GM19438 (cell line): ENCODE measurements around the gene COMMD1.
"Not testable (repeated sequence)": the region's sequence is repeated elsewhere in the genome, so short reads cannot be mapped to it uniquely, and the experiment has no call there.

Experiments
- ATAC-seq: cut with Tn5 transposase; IDR thresholded peaks from one replicate; pipeline ENCODE4 v1.9.1; 2021; ENCODE audit warnings: low read depth; ENCODE audit not compliant: unreplicated experiment

Gene COMMD1

DNA sequence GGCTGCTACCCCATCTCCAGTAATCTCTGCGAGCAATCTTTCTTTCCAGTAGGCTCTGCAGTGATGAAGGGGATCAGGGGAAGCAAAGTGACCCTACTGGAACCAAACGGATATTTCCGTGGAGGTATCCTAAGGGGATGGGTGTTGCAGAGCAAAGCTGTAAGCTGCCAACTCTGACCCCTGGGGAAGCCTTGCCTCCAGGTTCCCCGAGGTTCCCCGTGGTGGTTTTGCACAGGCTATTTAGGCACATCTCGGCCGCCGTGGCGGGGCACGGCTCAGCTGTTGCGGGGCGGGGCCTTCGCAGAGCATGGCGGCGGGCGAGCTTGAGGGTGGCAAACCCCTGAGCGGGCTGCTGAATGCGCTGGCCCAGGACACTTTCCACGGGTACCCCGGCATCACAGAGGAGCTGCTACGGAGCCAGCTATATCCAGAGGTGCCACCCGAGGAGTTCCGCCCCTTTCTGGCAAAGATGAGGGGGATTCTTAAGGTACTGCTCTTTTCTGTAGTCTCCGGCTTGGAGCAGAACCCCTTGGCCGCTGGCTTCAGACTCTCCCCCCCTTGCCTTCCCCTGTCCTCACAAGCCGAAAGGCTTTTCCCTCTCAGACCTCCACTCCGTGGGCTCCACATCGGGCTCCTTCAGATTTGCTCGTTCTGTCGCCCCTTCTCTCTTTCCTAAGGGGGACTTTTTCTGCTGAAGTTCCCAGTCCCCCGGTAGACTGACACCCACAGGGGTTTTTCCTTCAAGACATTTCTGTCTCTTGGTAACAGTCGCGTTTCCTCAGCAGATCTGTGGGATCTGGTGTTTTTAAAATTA lies at the start of gene COMMD1:
COMMD1 (plus strand) TSS at position 303 of the 814 bp plus-strand sequence; CDS start at position 308, 5 bp downstream.
- peak; percentile 99 for ATAC-seq

DNA sequence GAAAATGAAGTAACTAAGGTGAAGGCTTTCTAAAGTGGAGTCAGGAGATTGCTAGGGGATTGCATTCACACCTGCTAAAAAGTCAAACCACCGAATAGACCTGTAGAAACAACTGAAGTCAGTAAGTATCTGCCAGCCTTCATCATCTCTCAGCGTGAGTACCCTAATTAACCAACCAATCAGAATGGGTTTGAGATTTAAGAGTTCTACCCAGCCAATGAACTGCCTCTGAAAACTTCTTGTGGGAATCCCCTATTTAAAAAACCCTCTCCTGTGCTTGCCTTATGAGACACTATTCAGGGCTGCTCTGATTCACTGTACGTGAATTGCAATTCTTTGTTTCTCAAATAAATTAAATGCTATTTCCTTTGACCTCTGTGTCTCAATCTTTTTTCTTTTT lies 48.2 kb upstream of the COMMD1 start:
- ATAC-seq: no peak

DNA sequence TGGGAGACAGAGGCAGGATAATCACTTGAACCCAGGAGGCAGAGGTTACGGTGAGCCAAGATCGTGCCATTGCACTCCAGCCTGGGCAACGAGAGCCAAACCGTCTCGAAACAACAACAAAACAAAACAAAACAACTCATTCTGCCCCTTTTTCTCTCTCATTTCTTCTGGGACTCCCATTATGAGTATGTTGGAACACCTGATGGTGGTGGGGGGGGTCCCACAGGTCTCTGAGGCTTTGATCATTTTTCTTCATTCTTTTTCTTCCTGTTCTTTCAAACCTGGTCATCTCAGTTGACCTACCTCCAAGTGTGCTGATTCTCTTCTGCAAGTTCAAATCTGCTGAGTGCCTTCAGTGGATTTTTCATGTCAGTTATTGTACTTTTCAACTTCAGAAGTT lies 43.4 kb upstream of the COMMD1 start:
- ATAC-seq: no peak

DNA sequence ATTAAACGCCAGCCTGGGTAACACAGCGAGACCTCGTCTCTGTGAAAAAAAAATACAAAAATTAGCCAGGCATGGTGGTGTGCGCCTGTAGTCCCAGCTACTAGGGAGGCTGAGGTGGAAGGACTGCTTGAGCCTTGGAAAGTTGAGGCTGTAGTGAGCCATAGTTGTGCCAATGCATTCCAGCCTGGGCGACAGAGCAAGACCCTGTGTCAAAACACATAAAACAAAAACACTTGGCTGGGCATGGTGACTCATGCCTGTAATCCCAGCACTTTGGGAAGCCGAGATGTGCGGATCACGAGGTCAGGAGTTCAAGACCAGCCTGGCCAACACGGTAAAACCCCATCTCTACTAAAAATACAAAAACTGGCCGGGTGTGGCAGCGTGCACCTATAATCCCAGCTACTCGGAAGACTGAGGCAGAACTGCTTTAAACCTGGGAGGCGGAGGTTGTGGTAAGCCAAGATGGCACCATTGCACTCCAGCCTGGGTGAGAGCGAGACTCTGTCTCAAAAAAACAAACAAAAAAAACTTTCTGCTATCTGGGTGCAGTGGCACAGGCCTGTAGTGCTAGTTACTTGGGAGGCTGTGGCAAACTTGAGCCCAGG lies 38.9 kb upstream of the COMMD1 start:
- ATAC-seq: not testable (repeated sequence)

DNA sequence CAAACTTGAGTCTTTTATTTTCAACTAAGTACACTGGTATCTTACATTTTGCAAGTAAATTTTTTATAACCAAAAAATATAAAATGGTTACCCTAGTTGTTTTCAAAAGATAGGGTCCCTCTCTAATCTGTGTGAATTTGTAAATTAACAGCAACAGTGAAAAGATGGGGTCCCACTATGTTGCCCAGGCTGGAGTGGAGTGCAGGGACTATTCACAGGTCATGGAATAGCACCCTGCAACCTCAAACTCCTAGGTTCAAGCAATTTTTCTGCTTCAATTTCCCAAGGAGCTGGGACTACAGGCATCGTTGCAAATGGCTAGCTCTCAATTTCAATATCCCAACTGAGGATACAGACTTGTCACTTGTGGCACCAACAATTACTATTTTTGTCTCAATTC lies 29.1 kb upstream of the COMMD1 start:
- ATAC-seq: no peak

DNA sequence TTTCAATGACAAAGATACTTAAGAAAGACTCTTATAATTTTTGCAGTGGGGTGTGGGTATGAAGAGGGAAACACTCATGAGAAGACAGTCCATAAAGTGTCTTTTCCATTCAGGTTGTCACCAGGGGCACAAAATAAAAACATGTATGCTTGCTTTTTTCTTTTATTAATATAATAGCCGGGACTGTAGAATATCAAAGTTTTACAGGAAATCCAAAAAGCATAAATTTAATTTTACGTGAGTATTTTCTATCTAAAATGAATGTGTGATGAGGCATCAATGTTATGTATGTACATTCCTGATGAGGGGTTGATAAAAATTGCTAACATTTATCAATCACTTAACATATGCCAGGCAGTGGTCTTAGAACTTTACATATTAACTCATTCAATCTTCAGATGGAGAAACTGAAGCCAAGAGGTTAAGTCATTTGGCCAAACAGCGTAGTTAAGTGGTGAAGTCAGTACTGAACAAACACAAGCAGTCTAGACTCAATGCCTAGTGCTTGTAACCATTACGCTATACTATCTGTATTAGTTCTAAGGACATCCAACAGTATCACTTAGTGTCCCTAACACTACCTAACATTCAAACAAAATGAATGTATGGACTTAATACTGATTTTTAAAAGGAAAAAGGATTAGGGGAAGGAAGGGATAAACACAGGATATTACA lies 27.8 kb upstream of the COMMD1 start:
- ATAC-seq: no peak

DNA sequence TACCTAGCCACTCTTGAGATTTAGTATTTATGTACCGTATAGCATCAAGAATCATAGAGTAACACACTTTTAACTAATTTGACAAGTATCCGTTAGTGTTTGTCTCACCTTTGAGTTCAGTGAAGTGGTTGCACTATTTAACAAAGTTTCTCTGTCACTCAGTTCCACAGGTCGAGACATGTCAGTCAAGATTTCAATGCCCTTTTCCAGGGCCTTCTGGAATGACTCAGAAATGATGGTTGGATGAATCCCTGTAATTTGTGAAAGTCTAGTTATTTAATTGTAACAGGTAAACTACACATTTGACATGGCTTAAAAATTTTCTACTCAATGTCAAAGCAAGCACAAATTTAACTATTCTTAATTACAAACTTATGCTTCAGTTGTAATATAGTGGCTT lies 26.7 kb upstream of the COMMD1 start:
- no peak for ATAC-seq

DNA sequence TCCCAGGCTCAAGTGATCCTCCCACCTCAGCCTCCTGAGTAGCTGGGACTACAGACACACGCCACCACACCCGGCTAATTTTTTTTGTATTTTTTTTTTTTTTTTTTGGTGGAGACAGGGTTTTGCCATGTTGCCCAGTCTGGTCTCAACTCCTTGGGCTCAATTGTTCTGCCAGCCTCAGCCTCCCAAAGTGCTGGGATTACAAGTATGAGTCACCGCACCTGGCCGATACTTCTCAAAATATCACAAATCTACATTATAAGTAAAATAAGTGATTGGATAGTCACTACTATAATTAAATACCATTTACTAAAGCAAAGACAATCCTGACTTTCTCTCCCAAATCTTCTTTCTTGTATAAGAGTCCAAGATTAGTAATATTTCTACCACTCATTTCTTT lies 26.1 kb upstream of the COMMD1 start:
- not testable (repeated sequence) for ATAC-seq

DNA sequence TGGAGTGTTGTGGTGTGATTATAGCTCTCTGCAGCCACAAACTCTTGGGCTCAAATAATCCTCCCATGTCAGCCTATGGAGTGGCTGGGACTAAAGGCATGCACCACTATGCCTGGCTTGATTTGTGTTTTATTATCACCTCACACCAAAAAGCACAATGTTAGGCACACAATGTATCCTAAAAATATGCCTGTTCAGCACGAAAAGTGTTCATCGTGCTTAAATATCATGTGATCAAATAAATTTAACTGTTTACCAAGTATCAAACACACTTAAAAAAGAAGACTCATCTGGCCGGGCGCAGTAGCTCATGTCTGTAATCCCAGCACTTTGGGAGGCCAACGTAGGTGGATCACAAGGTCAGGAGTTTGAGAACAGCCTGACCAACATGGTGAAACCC lies 22.6 kb upstream of the COMMD1 start:
- no peak for ATAC-seq

DNA sequence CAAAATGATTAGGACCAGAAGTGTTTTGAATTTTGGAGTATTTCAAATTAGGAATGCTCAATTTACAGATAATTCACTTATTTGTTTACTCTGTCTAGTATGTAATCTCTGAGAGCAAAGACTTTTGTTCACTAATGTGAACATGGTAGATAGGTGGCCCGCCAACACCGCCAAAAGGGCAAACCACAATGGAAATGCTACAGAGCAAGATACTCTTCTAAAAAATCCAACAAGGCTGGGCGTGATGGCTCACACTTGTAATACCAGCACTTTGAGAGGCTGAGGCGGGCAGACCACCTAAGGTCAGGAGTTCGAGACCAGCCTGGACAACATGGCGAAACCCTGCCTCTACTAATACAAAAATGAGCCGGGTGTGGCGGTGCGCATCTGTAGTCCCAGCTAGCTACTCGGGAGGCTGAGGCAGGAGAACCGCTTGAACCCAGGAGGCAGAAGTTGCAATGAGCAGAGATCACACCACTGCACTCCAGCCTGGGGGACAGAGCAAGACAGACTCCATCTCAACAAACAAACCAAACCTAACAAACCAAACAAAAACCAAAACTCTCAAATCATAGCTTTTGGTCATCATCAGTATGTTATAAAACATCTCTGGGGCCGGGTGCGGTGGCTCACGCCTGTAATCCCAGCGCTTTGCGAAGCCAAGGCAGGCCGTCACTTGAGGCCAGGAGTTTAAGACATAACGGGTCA lies 19.4 kb upstream of the COMMD1 start:
- ATAC-seq: no peak

DNA sequence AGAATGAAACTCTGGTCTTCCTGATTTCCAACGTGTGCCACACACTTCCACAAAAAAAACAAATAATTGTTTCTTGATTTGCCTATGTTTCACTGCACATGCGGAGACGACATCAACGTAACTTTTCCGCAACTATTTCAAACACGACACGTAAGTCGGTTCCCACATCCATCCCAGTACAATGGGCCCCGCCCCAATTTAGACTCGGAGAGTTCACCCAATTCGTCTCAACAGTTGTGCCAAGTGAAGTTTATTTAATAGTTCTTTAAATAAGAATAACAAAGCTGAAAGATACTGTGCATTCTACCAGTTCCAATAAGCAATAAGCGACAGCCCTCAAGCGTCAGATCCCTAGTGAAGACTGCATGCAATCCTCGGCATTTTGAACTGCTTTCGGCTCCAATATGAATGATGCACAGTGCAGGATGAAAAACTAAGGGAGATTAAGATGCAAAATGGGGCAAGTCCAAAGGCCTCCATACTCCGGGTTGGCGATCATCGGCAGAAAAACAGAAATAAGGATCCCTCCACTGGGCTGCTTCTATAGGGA lies 17.7 kb upstream of the COMMD1 start:
- no peak for ATAC-seq

DNA sequence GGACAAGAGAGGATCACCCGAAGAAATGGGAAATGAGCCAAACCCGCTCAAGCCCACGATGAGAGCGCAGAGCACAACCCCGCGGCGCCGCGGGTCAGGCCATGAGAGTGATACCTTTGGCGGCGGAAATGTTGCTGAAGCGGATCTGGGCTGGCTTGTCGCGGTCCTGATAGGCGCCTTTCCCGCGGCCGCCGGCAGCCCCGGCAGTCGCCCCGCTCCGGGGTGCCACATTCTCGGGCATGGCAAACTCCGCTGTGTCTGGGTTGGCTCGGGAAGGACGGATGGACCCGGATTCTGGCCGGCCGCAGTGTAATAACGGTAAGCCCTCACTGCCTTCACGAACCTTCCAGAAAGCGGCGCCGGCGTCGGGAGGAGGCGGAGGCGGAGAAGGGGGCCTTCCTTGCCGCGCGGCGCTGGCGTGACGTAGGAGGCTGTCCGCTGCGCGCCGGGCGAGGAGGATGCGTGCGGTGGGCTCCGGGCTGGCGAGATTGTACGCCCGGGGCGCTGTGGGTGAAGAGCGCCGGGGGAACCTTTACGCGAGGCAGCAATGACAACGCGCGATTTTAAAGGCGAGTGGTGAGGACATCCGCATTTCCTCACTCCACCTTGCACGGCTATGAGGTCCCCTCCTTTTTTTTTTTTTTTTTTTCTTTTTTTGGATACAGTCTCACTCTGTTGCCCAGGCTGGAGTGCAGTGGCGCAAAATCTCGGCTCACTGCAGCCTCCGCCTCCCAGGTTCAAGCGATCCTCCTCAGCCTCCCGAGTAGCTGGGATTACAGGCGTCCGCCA lies 17.0 kb upstream of the COMMD1 start, which contains the start of gene CCT4:
CCT4 (minus strand) TSS at position 390 of the 789 bp plus-strand sequence; CDS start at position 241, 149 bp downstream.
- peak; percentile 76 for ATAC-seq

DNA sequence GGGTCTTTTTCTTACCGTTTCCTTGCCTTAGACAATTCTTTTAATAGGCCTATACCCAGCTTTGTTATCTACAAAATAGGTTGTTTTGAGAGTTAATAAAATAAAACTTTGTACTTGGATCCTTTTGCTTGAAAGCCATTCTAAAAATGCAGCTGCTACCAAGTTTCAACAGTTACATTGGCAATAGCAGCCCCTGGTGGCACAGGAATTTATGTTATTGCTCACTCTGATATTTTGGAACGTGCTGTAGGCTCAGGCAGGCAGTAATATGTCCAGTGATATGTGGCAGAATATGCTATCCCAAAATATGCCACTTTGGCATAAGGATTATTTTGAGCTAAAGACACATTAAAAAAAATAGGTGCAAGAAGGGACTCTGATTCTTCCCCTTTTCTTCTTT lies 6.7 kb upstream of the COMMD1 start:
- no peak for ATAC-seq

DNA sequence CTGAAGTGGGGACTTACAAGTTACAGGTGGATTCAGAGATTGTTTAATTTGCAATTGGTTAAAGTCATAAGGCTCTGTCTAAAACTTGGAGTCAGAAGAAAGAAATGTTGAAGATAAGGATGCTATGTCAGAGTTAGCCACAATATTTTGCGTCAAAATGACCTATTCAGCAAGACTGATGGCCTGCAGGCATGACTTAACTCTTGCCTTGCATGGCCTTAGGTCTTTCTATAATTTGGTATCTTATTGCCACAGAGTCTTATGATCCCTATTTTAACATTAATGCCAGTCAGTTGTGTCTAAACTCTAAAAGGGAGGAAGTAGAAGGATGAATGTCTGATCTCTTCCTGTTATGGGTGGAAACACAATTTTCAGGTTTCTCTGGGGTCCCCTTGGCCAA lies 5.2 kb upstream of the COMMD1 start:
- ATAC-seq: no peak

DNA sequence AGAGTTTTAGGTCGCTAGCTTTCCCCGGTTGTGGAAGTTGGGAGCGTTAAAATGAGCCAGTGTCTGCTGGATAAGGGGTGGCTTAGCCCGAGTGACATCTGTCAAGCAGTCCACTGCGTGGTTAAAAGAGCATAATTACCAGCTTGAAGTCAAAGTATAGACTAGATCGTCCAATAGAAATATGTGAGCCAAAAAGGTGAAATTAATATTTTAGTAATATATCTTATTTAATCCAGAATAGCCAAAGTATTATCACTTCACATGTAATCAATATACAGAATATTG lies 654 bp downstream of the COMMD1 start:
- ATAC-seq: peak; percentile 13

DNA sequence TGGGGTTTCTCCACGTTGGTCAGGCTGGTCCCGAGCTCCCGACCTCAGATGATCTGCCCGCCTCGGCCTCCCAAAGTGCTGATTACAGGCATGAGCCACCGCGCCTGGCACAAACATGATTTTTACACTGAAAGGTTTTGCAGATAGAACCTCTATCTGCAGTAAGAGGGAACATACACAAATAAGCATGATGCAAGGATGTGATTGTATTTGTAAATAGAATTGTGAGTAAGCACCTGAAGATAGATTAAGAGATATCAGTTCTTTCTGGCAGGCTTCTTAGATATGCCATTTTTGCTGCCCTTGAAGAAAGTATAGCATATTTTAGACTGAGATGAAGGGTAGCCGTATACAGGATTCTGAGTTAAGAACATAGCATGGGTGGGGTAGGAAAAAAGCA lies 3.6 kb downstream of the COMMD1 start:
- no peak for ATAC-seq

DNA sequence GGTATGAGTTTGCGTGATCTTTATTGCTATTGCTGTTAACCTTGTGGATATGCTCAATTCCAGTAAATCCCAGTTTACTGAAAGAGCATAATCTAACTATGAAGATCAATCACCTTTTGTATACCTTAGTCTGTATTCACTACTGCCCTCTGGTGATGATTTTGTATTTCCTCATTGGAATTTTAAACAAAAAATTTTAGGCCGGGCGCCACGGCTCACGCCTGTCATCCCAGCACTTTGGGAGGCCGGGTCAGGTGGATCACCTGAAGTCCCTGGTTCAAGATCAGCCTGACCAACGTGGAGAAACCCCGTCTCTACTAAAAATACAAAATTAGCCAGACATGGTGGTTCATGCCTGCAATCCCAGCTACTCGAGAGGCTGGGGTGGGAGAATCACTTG lies 5.1 kb downstream of the COMMD1 start:
- ATAC-seq: no peak

DNA sequence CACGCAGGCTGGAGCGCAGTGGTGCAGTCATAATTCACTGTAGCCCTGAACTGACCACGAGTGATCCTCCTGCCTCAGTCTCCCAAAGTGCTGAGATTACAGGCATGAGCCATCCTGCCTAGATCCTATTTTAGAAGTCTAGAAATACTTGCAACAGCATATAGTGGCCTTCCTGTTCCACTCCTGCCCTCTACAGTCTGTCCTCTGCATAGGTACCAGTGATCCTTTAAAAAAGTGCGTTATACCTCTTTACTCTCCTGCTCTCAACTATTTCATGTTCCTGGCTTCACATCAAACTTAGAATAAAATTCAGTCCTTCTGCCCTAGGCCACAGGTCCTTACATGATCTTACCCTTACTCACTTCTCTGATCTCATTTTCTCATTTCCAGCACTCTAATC lies 6.0 kb downstream of the COMMD1 start:
- no peak for ATAC-seq

DNA sequence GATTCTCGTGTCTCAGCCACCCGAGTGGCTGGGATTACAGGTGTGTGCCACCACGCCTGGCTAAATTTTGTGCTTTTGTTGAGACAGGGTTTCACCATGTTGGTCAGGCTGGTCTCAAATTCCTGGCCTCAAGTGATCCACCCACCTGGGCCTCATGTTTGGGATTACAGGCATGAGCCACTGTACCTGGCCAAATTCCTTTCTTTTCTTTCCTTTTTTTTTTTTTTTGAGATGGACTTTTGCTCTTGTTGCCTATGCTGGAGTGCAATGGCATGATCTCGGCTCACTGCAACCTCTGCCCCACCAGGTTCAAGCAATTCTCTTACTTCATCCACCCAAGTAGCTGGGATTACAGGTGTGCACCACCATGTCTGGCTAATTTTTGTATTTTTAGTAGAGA lies 9.3 kb downstream of the COMMD1 start:
- ATAC-seq: not testable (repeated sequence)

DNA sequence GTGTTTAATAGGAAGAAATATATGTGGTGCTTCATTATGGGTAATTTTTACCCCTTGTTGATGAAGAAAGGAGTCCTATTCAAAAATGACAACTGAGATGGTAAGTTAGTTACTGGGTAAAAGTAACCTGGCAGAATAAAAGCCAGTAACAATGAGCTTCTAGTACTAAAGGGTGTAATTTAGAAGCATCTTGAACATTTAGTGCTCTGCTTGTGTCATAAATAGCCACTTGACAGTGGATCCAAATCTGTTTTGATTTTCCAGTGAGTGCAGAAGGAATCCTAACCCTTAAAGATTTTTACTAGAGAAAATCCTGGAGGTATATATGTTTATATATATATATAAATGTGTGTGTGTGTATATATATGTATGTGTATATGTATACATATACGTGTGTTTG lies 15.1 kb downstream of the COMMD1 start:
- no peak for ATAC-seq
